SK-N-SH (cell line): ENCODE results near the gene RANBP10. TPM values are rescaled to one million over a fixed set of nuclear protein-coding genes. Genes with fewer than 3 reads are reported as not detected.

ENCODE experiments used
- CTCF ChIA-PET: fragments of 300-600, 350-600 bp; formaldehyde crosslinking; extraction: SDS; loops from one replicate; lab custom pipeline; 2021; lab: Yijun Ruan, JAX
- POLR2A ChIA-PET: fragments of 350-600 bp; sonication (Branson Sonifier 250); formaldehyde crosslinking; extraction: SDS; loops from one replicate; lab custom pipeline; 2020; ENCODE audit warnings: antibody characterized with exemption, inconsistent platforms; lab: Yijun Ruan, JAX
- DNase-seq: peaks from one replicate; pipeline ENCODE4 v3.0.0; 2012
- H2AFZ ChIP-seq: fragments of 200-600 bp; sonication (generic); 2 replicates; pipeline ENCODE4 v1.8.1; 2016; ENCODE audit warnings: antibody characterized with exemption, mild to moderate bottlenecking, low read depth
- H3F3A ChIP-seq: fragments of 200-600 bp; sonication (generic); replicated peaks from 2 replicates; pipeline ENCODE3; 2016; ENCODE audit warnings: antibody characterized with exemption, mild to moderate bottlenecking; ENCODE audit not compliant: insufficient read depth
- H3K27ac ChIP-seq, 2 experiments: fragments of 200-500 bp in 1 of 2; fragments of 200-600 bp in 1 of 2; sonication (Bioruptor generic) in 1 of 2; sonication (generic), shearing (Covaris generic) in 1 of 2; 2 replicates each; pipeline versions ENCODE4 v1.5.1 to v1.6.1; 2014 to 2016; ENCODE audit warnings: low read depth in 2 of 2, inconsistent platforms in 1 of 2, low read length in 1 of 2, mild to moderate bottlenecking in 1 of 2, mixed read lengths in 1 of 2
- H3K27me3 ChIP-seq: fragments of 200-600 bp; sonication (generic), shearing (Covaris generic); 2 replicates; pipeline ENCODE4 v1.6.1; 2016; ENCODE audit warnings: mixed run types; ENCODE audit not compliant: insufficient read depth
- H3K36me3 ChIP-seq, 2 experiments: fragments of 200-500 bp in 1 of 2; fragments of 200-600 bp in 1 of 2; sonication (Bioruptor generic) in 1 of 2; sonication (generic) in 1 of 2; replicated peaks in 1 of 2; 2 replicates each; pipeline versions ENCODE3 to v1.5.1; 2014 to 2016; ENCODE audit warnings: low read length in 1 of 2, mild to moderate bottlenecking in 1 of 2; ENCODE audit not compliant: insufficient read depth in 2 of 2, control insufficient read depth in 1 of 2
- H3K4me1 ChIP-seq, 2 experiments: fragments of 200-500 bp in 1 of 2; fragments of 200-600 bp in 1 of 2; sonication (Bioruptor generic) in 1 of 2; sonication (generic), shearing (Covaris generic) in 1 of 2; 2 replicates each; pipeline versions ENCODE4 v1.5.1 to v1.6.1; 2014 to 2016; ENCODE audit warnings: low read depth in 1 of 2, low read length in 1 of 2, mixed run types in 1 of 2; ENCODE audit not compliant: insufficient read depth in 2 of 2, control insufficient read depth in 1 of 2
- H3K4me2 ChIP-seq: fragments of 200-600 bp; sonication (generic), shearing (Covaris generic); 2 replicates; pipeline ENCODE4 v1.6.1; 2017; ENCODE audit warnings: mixed run types
- H3K4me3 ChIP-seq, 2 experiments: fragments of 200-500 bp in 1 of 2; fragments of 200-600 bp in 1 of 2; sonication (Bioruptor generic) in 1 of 2; sonication (generic), shearing (Covaris generic) in 1 of 2; 2 replicates each; pipeline versions ENCODE4 v1.5.1 to v1.8.1; 2014 to 2016; ENCODE audit warnings: low read depth in 2 of 2, inconsistent platforms in 1 of 2, low read length in 1 of 2, mild to moderate bottlenecking in 1 of 2, mixed read lengths in 1 of 2, moderate library complexity in 1 of 2
- H3K79me2 ChIP-seq: fragments of 200-600 bp; sonication (generic); 2 replicates; pipeline ENCODE4 v1.8.1; 2017; ENCODE audit warnings: mild to moderate bottlenecking; ENCODE audit not compliant: insufficient read depth
- H3K9ac ChIP-seq: fragments of 200-600 bp; sonication (generic); 2 replicates; pipeline ENCODE4 v1.6.1; 2017; ENCODE audit warnings: mixed run types
- H3K9me2 ChIP-seq: fragments of 200-600 bp; sonication (generic); 2 replicates; pipeline ENCODE4 v1.6.1; 2017; ENCODE audit warnings: mixed run types
- H3K9me3 ChIP-seq: fragments of 200-600 bp; sonication (generic); 2 replicates; pipeline ENCODE4 v1.6.1; 2017; ENCODE audit warnings: mixed run types, mild to moderate bottlenecking, moderate library complexity
- H4K20me1 ChIP-seq: fragments of 200-600 bp; sonication (generic); 2 replicates; pipeline ENCODE4 v1.6.1; 2017; ENCODE audit warnings: mild to moderate bottlenecking, mixed run types; ENCODE audit not compliant: insufficient read depth
- ELF1 ChIP-seq: IDR thresholded peaks from 2 replicates; pipeline ENCODE4 v1.4.0; 2012
- GABPA ChIP-seq: IDR thresholded peaks from 2 replicates; pipeline ENCODE4 v1.4.0; 2012; ENCODE audit warnings: low read depth, mild to moderate bottlenecking
- JUND ChIP-seq: IDR thresholded peaks from 2 replicates; pipeline ENCODE4 v1.4.0; 2012
- NFIC ChIP-seq: IDR thresholded peaks from 2 replicates; pipeline ENCODE4 v1.4.0; 2012; ENCODE audit warnings: borderline replicate concordance
- NRF1 ChIP-seq: IDR thresholded peaks from 2 replicates; pipeline ENCODE4 v1.6.1; 2012; ENCODE audit warnings: low read depth, mild to moderate bottlenecking, low read length
- POLR2AphosphoS5 ChIP-seq: IDR thresholded peaks from 2 replicates; pipeline ENCODE4 v1.6.1; 2012; ENCODE audit warnings: low read depth, low read length
- RAD21 ChIP-seq: IDR thresholded peaks from 2 replicates; pipeline ENCODE4 v1.6.1; 2012; ENCODE audit warnings: mild to moderate bottlenecking, low read length
- RCOR1 ChIP-seq: fragments of 150-350 bp; IDR thresholded peaks from 2 replicates; pipeline ENCODE4 v1.6.1; 2017; ENCODE audit warnings: antibody characterized with exemption, low read length
- SIN3A ChIP-seq: IDR thresholded peaks from 2 replicates; pipeline ENCODE4 v1.6.1; 2012; ENCODE audit warnings: low read depth, mild to moderate bottlenecking, low read length, moderate library complexity, borderline replicate concordance
- SMC3 ChIP-seq: IDR thresholded peaks from 2 replicates; pipeline ENCODE4 v1.6.1; 2012; ENCODE audit warnings: low read depth, low read length, improper control_type of control experiment
- TCF12 ChIP-seq: IDR thresholded peaks from 2 replicates; pipeline ENCODE4 v1.4.0; 2012
- WGBS: methylation state at CpG from one replicate; pipeline ENCODE4 v1.1.6; 2017; ENCODE audit warnings: low lambda C conversion rate; 5-methylcytosine and 5-hydroxymethylcytosine counted together
- polyA plus RNA-seq, 3 experiments: library from polyadenylated mRNA; depleted of rRNA; stranded (reverse); fragments of >200 nt; gene quantifications; 2 replicates each; pipeline ENCODE4 v1.2.3, GENCODE V29; 2012
- TF ChIP-seq, protein P1 (sequence below): fragments of 150-350 bp; IDR thresholded peaks from 2 replicates; pipeline ENCODE4 v1.6.1; 2016; ENCODE audit warnings: mild to moderate bottlenecking, low read depth, low read length
- TF ChIP-seq, protein P2 (sequence below): IDR thresholded peaks from 2 replicates; pipeline ENCODE4 v1.4.0; 2012; ENCODE audit warnings: low read depth

RANBP10 gene
- polyA plus RNA-seq, 1 of the 3 experiments (the other 2 are of a cell fraction): 12.1 TPM

DNA sequence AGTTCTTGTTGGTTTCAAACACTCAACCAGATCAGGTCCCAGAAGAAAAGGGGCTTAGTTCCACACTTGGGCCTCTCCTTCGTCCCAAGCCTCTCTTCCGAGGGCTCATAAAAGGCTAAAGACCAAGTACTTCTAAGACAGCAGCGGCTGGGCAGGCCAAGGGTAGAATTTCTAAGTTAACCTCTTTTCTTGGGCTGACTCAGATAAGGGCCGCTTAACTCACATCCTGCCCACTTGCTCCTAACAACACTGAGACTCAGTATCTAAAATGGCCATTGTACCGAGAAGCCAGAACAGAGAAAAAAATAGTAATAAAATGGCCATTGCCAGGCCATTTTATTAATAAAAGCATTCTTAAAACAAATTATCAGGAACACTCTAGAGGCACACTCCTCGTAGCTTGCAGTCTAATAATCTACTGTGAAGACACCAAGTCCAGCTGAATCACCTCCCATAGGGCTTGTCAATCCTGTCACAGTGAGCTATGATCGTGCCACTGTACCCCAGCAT is 42.1 kb downstream of the RANBP10 start:
- Histone ChIP-seq H2AFZ (no peak overlapping the region), H3K4me1 (peaks cover 3 to 5% of the 10 kb centered on the region in 2 experiments; a peak in 1 of 4 replicates), H3K9me2 (no peaks in the 10 kb centered on the region), H3K27me3 (no peaks in the 10 kb centered on the region), H3K9me3 (no peaks in the 10 kb centered on the region), H3K36me3 (peaks cover 0 to 4% of the 10 kb centered on the region in 2 experiments), H3K27ac (no peak overlapping the region), H3F3A (no peaks in the 10 kb centered on the region), H3K4me2 (no peak overlapping the region), H3K9ac (no peak overlapping the region), H3K79me2 (no peaks in the 10 kb centered on the region; the same call in 1 of the 2 replicates), H3K4me3 (no peak overlapping the region), H4K20me1 (0 out of 2 replicates have a peak, but pooled peaks cover 8% of the 10 kb centered on the region)
- ChIA-PET CTCF (no interaction called here), POLR2A (no interaction called here)
- TF ChIP-seq TCF12 (no peak), JUND (no peak), NFIC (no peak), GABPA (no peak), SIN3A (no peak), RAD21 (no peak), RCOR1 (no peak)
- TF ChIP-seq, protein P1, sequence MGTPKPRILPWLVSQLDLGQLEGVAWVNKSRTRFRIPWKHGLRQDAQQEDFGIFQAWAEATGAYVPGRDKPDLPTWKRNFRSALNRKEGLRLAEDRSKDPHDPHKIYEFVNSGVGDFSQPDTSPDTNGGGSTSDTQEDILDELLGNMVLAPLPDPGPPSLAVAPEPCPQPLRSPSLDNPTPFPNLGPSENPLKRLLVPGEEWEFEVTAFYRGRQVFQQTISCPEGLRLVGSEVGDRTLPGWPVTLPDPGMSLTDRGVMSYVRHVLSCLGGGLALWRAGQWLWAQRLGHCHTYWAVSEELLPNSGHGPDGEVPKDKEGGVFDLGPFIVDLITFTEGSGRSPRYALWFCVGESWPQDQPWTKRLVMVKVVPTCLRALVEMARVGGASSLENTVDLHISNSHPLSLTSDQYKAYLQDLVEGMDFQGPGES: no peak
- 95% methylated on average over 7 of the region's 7 CpGs for WGBS
- no peak for DNase-seq

DNA sequence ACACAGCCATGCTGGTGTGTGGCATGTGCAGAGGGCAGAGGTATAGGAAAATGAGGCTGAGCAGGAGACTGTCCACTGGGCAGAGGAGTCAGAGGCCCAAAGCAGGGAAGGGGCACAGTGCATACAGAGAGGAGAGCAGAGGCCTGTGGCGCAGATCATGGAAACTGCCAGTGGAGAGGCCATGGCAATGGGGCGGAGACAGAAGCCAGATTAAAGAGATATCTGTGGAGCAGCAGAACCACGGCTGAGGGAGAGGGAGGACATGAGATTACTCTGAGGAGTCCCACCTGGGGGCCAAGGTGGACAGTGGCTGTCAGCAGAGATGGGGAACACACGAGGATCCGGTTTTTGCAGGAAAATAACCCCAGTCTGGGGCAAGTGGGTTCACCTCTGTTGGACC is 43.3 kb downstream of the RANBP10 start:
- Histone ChIP-seq H3K79me2 (no peaks in the 10 kb centered on the region; the same call in 1 of the 2 replicates), H3F3A (no peaks in the 10 kb centered on the region), H3K4me2 (no peak overlapping the region), H3K27me3 (no peaks in the 10 kb centered on the region), H3K4me3 (no peak overlapping the region), H3K9me3 (no peaks in the 10 kb centered on the region), H3K9ac (no peak overlapping the region), H2AFZ (no peak overlapping the region), H4K20me1 (0 out of 2 replicates have a peak, but pooled peaks cover 8% of the 10 kb centered on the region), H3K36me3 (peaks cover 0 to 2% of the 10 kb centered on the region in 2 experiments), H3K9me2 (no peaks in the 10 kb centered on the region), H3K27ac (no peak overlapping the region), H3K4me1 (peaks cover 1 to 5% of the 10 kb centered on the region in 2 experiments; a peak in 1 of 4 replicates)
- ChIA-PET CTCF (interaction anchor here (0.9 kb wide), 1 partner anchor 54 kb away, joined by 3 read pairs; no protein-coding TSS in a partner anchor), POLR2A (no interaction called here)
- no peak for DNase-seq
- TF ChIP-seq NRF1: no peak
- no peak for TF ChIP-seq ELF1
- no peak for TF ChIP-seq JUND
- no peak for TF ChIP-seq SMC3
- no peak for TF ChIP-seq POLR2AphosphoS5
- WGBS: 89% methylated on average over 5 of the region's 5 CpGs

DNA sequence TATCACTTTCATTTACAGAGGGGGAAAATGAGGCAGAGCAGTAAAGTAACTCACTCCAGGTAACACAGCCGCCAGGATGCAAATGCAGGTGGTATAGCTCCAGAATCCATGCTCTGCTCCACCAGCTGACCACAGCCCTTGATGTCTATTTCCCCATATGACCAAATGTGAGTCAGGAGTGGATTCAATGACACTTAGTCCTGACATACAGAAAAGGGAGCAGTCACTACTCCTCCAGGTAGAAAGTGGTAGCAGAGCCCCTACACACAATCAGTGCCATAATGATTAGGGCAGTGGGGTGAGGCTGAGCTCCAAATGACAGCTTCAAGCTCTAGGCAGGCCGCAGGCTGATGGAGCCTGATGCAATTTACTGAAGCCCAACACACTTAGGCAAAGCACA is 44.0 kb downstream of the RANBP10 start:
- peaks cover 0 to 2% of the 10 kb centered on the region in 2 experiments for H3K36me3 ChIP-seq
- DNase-seq: no peak
- H3K4me2 ChIP-seq: no peak overlapping the region
- no peaks in the 10 kb centered on the region for H3K9me3 ChIP-seq
- no peak overlapping the region for H3K9ac ChIP-seq
- H2AFZ ChIP-seq: no peak overlapping the region
- no peaks in the 10 kb centered on the region for H3F3A ChIP-seq
- peaks cover 0 to 5% of the 10 kb centered on the region in 2 experiments; a peak in 1 of 4 replicates for H3K4me1 ChIP-seq
- no peak overlapping the region for H3K27ac ChIP-seq
- no peak overlapping the region for H3K4me3 ChIP-seq
- no peaks in the 10 kb centered on the region for H3K27me3 ChIP-seq
- ChIA-PET CTCF (interaction anchor here (0.9 kb wide), 1 partner anchor 54 kb away, joined by 3 read pairs; no protein-coding TSS in a partner anchor), POLR2A (no interaction called here)
- H4K20me1 ChIP-seq: 0 out of 2 replicates have a peak, but pooled peaks cover 8% of the 10 kb centered on the region
- no peaks in the 10 kb centered on the region for H3K9me2 ChIP-seq
- H3K79me2 ChIP-seq: no peaks in the 10 kb centered on the region; the same call in 1 of the 2 replicates
- WGBS: 89% methylated on average over 2 of the region's 2 CpGs
- TF ChIP-seq, protein P2, sequence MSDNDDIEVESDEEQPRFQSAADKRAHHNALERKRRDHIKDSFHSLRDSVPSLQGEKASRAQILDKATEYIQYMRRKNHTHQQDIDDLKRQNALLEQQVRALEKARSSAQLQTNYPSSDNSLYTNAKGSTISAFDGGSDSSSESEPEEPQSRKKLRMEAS: no peak
